ES-I3 (cell line): ENCODE measurements around the gene TOP3A.
A peak's percentile ranks its signal among the peaks of the same experiment; 100 is the strongest.
"Not testable (repeated sequence)": the region's sequence is repeated elsewhere in the genome, so short reads cannot be mapped to it uniquely, and the experiment has no call there.

Experiments used
- H3K36me3 ChIP-seq: 2 replicates; pipeline ENCODE4 v1.6.1; 2013; ENCODE audit warnings: mild to moderate bottlenecking, low read length, control low read depth, moderate library complexity; ENCODE audit not compliant: insufficient read depth
- H3K4me1 ChIP-seq: 2 replicates; pipeline ENCODE4 v1.6.1; 2013; ENCODE audit warnings: mild to moderate bottlenecking, control low read depth, low read length; ENCODE audit not compliant: insufficient read depth
- H3K9ac ChIP-seq: 2 replicates; pipeline ENCODE4 v1.6.1; 2013; ENCODE audit warnings: low read depth, mild to moderate bottlenecking, low read length, moderate library complexity
- H3K9me3 ChIP-seq: 2 replicates; pipeline ENCODE4 v1.6.1; 2013; ENCODE audit warnings: mild to moderate bottlenecking, low read length, moderate library complexity; ENCODE audit not compliant: control insufficient read depth, insufficient read depth

The TOP3A gene

GRCh38 chr17:18315961-18316360 lies 1.2 kb upstream of the TOP3A start:
- Histone ChIP-seq H3K4me1 (no peaks in the 10 kb centered on the region), H3K36me3 (peaks cover 12% of the 10 kb centered on the region), H3K9me3 (no peaks in the 10 kb centered on the region), H3K9ac (peak overlapping the region; percentile 93)

- Histone ChIP-seq H3K4me1 (no peaks in the 10 kb centered on the region), H3K9ac (peak overlapping the region; percentile 93), H3K36me3 (peaks cover 12% of the 10 kb centered on the region), H3K9me3 (no peaks in the 10 kb centered on the region)
Observed at GRCh38 chr17:18315562-18315922, 748 bp upstream of the TOP3A start.

GRCh38 chr17:18314059-18314730 lies 599 bp downstream of the TOP3A start:
- no peaks in the 10 kb centered on the region for H3K4me1 ChIP-seq
- peaks cover 13% of the 10 kb centered on the region for H3K36me3 ChIP-seq

DNA sequence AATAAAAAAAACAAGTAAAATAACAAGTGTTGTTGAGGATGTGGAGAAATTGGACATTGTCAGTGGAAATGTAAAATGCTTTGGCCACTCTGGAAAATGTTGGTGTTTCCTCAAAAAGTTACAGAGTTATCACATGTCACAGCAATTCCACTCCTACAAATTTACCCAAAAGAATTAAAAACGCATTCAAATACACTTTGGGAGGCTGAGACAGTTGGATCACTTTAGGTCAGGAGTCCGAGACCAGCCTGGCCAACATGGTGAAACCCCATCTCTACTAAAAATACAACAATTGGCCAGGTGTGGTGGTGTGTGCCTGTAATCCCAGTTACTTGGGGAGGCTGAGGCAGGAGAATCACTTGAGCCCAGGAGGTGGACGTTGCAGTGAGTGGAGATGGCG lies 5.6 kb downstream of the TOP3A start:
- Histone ChIP-seq H3K9ac (no peak overlapping the region), H3K9me3 (no peaks in the 10 kb centered on the region), H3K4me1 (no peaks in the 10 kb centered on the region), H3K36me3 (peaks cover 29% of the 10 kb centered on the region)

More at GRCh38 chr17:18314059-18314730, 599 bp downstream of the TOP3A start:
- H3K9ac ChIP-seq = peak overlapping the region; percentile 93
- no peaks in the 10 kb centered on the region for H3K9me3 ChIP-seq

DNA sequence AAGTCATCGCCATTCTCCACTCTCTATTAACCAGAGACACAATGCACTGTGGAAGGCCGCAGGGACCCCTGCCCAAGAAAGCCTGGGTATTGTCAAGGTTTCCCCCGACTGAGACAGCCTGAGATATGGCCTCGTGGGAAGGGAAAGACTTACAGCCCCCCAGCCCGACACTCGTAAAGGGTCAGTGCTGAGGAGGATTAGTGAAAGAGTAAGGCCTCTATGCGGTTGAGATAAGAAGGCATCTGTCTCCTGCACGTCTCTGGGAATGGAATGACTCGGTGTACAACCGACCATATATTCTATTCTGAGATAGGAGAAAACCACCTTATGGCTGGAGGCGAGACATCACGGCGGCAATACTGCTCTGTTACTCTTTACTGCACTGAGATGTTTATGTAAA lies 11.6 kb downstream of the TOP3A start:
- not testable (repeated sequence) for H3K9me3 ChIP-seq, H3K9ac ChIP-seq, H3K4me1 ChIP-seq
- peaks cover 35% of the 10 kb centered on the region for H3K36me3 ChIP-seq

DNA sequence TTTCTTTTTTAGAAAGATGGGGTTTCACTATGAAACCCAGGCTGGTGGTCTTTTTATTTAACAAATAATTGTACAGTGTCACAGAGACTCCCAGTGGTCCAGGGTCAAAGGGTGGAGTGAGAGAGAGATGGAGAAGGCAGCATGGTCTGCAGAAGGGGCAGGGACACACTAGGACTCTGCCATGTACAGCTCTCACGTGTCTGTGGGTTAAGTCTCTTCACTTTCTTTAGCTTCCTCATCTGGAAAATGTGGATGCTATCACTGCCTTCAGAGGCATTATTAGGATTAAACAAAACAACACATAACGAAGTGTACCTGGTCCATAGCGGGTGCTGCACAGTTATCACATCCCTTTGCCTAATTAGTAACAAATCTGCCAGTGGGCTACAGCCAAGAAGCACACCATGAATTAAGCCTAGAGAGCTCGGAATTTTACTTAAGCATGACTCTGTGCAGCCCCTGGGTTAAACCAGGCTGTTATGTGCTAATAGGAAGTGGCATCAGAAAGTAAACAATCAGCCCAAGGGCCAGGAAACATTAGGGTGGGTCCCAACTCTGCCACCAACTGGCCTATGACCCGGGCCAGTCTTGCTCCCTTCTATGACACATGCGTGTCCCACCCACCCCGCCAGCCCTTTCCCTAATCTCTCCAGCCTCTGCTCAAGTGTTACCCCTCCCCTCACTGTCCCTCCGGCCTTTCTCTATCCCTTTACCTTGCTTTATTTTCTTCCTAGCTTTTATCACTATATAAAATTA lies 13.9 kb downstream of the TOP3A start:
- H3K9ac ChIP-seq = no peak overlapping the region
- no peaks in the 10 kb centered on the region for H3K9me3 ChIP-seq
- H3K4me1 ChIP-seq = no peaks in the 10 kb centered on the region
- peaks cover 27% of the 10 kb centered on the region for H3K36me3 ChIP-seq

DNA sequence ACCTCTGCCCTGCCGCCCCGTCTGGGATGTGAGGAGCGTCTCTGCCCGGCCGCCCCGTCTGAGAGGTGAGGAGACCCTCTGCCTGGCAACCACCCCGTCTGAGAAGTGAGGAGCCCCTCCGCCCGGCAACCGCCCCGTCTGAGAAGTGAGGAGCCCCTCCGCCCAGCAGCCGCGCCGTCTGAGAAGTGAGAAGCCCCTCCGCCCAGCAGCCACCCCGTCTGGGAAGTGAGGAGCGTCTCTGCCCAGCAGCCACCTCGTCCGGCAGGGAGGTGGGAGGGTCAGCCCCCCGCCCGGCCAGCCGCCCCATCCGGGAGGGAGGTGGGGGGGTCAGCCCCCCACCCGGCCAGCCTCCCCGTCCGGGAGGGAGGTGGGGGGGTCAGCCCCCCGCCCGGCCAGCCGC lies 16.7 kb downstream of the TOP3A start:
- not testable (repeated sequence) for H3K9me3 ChIP-seq, H3K4me1 ChIP-seq, H3K9ac ChIP-seq
- H3K36me3 ChIP-seq = peaks cover 17% of the 10 kb centered on the region

GRCh38 chr17:18291718-18292540 lies 22.9 kb downstream of the TOP3A start:
- no peak overlapping the region for H3K9ac ChIP-seq
- no peaks in the 10 kb centered on the region for H3K9me3 ChIP-seq
- no peaks in the 10 kb centered on the region for H3K4me1 ChIP-seq
- H3K36me3 ChIP-seq = peaks cover 33% of the 10 kb centered on the region

DNA sequence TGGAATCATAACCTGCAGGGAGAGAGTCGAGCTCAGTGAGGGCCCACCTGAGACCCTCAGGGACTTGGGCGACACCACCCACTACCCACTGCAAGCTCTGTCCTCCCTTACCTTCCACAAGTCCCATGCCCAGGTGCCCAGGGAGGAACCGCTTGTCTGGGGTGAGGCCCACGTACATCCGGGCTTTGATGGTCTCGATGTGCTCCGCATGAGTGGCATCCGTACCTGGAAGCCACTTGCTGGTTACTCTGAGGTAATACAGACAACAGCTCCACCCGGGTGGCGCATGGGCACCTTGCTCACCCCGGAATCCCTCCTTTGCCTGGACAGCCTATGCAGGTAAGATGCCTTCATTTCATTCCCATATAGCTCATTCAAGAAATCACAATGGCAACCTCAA lies 29.5 kb downstream of the TOP3A start:
- Histone ChIP-seq H3K9me3 (no peaks in the 10 kb centered on the region), H3K4me1 (no peaks in the 10 kb centered on the region), H3K9ac (no peak overlapping the region), H3K36me3 (peaks cover 63% of the 10 kb centered on the region)

GRCh38 chr17:18281788-18282187 lies 33.0 kb downstream of the TOP3A start:
- H3K9me3 ChIP-seq = no peaks in the 10 kb centered on the region
- H3K9ac ChIP-seq = no peak overlapping the region
- H3K4me1 ChIP-seq = no peaks in the 10 kb centered on the region
- peaks cover 47% of the 10 kb centered on the region for H3K36me3 ChIP-seq

GRCh38 chr17:18280766-18281371 lies 33.9 kb downstream of the TOP3A start:
- Histone ChIP-seq H3K9ac (no peak overlapping the region), H3K4me1 (no peaks in the 10 kb centered on the region), H3K36me3 (peaks cover 50% of the 10 kb centered on the region), H3K9me3 (no peaks in the 10 kb centered on the region)

DNA sequence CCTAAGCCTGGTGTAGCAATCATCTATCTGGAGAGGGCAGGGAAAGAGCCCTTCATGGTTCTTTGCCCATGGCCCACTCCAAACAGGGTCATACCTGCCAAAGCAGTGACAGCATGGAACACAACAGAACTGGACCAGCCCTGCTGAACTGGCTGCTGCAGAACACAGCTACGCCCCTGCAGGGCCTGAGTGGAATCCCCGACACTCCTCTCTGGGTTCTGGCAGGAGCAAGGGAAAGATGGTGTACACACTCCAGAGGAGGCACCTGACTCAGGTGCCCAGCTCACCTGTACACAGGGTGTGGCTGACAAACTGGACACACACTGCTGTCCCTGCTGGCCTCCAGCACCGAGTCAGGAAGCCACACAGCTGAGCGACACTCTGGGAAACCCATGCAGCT lies 34.5 kb downstream of the TOP3A start:
- Histone ChIP-seq H3K9ac (no peak overlapping the region), H3K9me3 (no peaks in the 10 kb centered on the region), H3K4me1 (no peaks in the 10 kb centered on the region), H3K36me3 (peaks cover 46% of the 10 kb centered on the region)

- no peaks in the 10 kb centered on the region for H3K4me1 ChIP-seq
- H3K9ac ChIP-seq = no peak overlapping the region
- peaks cover 37% of the 10 kb centered on the region for H3K36me3 ChIP-seq
Observed at GRCh38 chr17:18278867-18279266, 35.9 kb downstream of the TOP3A start.

GRCh38 chr17:18277076-18277475 lies 37.7 kb downstream of the TOP3A start:
- no peaks in the 10 kb centered on the region for H3K4me1 ChIP-seq
- peaks cover 29% of the 10 kb centered on the region for H3K36me3 ChIP-seq
- no peaks in the 10 kb centered on the region for H3K9me3 ChIP-seq
- no peak overlapping the region for H3K9ac ChIP-seq

More at GRCh38 chr17:18278867-18279266, 35.9 kb downstream of the TOP3A start:
- H3K9me3 ChIP-seq = no peaks in the 10 kb centered on the region
